ENCODE results near the gene UGT1A3.

DNA sequence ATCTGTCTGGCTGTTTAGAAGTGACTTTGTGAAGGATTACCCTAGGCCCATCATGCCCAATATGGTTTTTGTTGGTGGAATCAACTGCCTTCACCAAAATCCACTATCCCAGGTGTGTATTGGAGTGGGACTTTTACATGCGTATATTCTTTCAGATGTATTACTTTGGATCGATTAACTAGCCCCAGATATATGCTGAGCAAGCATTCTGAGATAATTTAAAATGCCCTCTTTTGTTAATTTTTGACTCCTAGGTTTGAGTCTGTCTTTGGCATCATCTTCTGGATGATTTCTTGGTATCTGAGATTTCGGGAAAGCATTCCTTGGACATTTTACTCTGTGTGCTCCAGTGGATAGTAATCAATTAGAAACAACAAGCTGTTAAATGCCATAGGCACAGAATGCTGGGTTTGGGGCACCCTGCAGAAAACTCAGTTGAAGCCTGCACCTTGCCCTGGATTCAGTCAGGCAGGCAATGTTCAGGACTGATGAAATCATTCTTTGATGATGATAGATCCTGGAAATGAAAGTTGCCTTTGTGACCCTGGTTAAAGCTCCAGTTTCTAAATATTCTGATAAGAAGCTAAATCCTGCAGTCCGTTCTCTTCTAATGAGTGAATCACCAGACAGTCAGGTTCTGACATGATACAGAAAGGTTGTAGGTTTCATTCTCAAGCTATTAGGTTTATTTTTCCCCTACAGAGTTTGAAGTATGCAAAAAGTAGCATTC lies 32.4 kb downstream of the UGT1A3 start:
- TF ChIP-seq, protein P1, sequence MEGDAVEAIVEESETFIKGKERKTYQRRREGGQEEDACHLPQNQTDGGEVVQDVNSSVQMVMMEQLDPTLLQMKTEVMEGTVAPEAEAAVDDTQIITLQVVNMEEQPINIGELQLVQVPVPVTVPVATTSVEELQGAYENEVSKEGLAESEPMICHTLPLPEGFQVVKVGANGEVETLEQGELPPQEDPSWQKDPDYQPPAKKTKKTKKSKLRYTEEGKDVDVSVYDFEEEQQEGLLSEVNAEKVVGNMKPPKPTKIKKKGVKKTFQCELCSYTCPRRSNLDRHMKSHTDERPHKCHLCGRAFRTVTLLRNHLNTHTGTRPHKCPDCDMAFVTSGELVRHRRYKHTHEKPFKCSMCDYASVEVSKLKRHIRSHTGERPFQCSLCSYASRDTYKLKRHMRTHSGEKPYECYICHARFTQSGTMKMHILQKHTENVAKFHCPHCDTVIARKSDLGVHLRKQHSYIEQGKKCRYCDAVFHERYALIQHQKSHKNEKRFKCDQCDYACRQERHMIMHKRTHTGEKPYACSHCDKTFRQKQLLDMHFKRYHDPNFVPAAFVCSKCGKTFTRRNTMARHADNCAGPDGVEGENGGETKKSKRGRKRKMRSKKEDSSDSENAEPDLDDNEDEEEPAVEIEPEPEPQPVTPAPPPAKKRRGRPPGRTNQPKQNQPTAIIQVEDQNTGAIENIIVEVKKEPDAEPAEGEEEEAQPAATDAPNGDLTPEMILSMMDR (IDR thresholded peaks at IDR 0.05), result no peak
- TF ChIP-seq ZFX (IDR thresholded peaks at IDR 0.05; ENCODE audit: borderline replicate concordance), result no peak
